Activated B cell treated with CpG ODN at 0.5 μM for 24 hours (primary cell): ENCODE results near the gene TRIM26. TPM values are rescaled to one million over a fixed set of nuclear protein-coding genes. Genes with fewer than 3 reads are reported as not detected.

Source experiments
- ATAC-seq: fragments of 200-7000 bp; cut with Tn5 transposase; one replicate; pipeline ENCODE4 v1.10.0; 2021; ENCODE audit warnings: low read depth, mild to moderate bottlenecking, moderate library complexity
- CTCF ChIA-PET: fragments of 350-600 bp; sonication (Branson Sonifier 250); formaldehyde crosslinking; loops from one replicate; lab custom pipeline; 2021; ENCODE audit warnings: antibody characterized with exemption; lab: Charles Lee
- POLR2A ChIA-PET: fragments of 350-600 bp; sonication (Branson Sonifier 250); formaldehyde crosslinking; loops from one replicate; lab custom pipeline; 2021; ENCODE audit warnings: antibody characterized with exemption; lab: Charles Lee
- DNase-seq: peaks from one replicate; pipeline ENCODE4 v3.0.0; 2022
- H3K27ac Mint-ChIP-seq: one replicate; pipeline ENCODE4 v1.8.0; 2020; ENCODE audit warnings: mixed read lengths
- H3K27me3 Mint-ChIP-seq: one replicate; pipeline ENCODE4 v1.8.0; 2021; ENCODE audit warnings: mixed read lengths
- H3K36me3 Mint-ChIP-seq: one replicate; pipeline ENCODE4 v1.8.0; 2021; ENCODE audit warnings: low read depth, mixed read lengths
- H3K4me1 Mint-ChIP-seq: one replicate; pipeline ENCODE4 v1.8.0; 2021; ENCODE audit warnings: mixed read lengths
- H3K4me3 Mint-ChIP-seq: one replicate; pipeline ENCODE4 v1.8.0; 2020; ENCODE audit warnings: mild to moderate bottlenecking, mixed read lengths
- H3K9me3 Mint-ChIP-seq: one replicate; pipeline ENCODE4 v1.8.0; 2020; ENCODE audit warnings: mixed read lengths
- CTCF ChIP-seq: fragments of 200-600 bp; IDR thresholded peaks from one replicate; pipeline ENCODE4 v1.8.0; 2022; ENCODE audit warnings: antibody characterized with exemption, mild to moderate bottlenecking
- intact Hi-C: fragments of 100-400 bp; cut with micrococcal nuclease; formaldehyde crosslinking; loops from one replicate; pipeline ENCODE4 v1.15.1; 2024
- total RNA-seq: library from RNA; stranded (reverse); gene quantifications from 2 replicates; pipeline ENCODE4 v1.2.3, GENCODE V29; 2022

TRIM26 gene
- total RNA-seq, 1 donor from 2014 or later: 75.7 TPM

GRCh38 chr6:30202366-30202765, 10.8 kb downstream of the TRIM26 start:
- POLR2A ChIA-PET: interaction anchor here (3.4 kb wide), 1 partner anchor 11 kb away, joined by 13 read pairs; the partner anchor contains the start of gene TRIM26
- peaks cover 60% of the 10 kb centered on the region for H3K4me1 Mint-ChIP-seq
- no peaks in the 10 kb centered on the region for H3K9me3 Mint-ChIP-seq
- TF ChIP-seq CTCF: no peak
- H3K4me3 Mint-ChIP-seq: no peak overlapping the region
- no peak for DNase-seq
- no peaks in the 10 kb centered on the region for H3K27me3 Mint-ChIP-seq
- H3K36me3 Mint-ChIP-seq: peaks cover 54% of the 10 kb centered on the region
- no peak overlapping the region for H3K27ac Mint-ChIP-seq
- no peak for ATAC-seq
- CTCF ChIA-PET: no interaction called here
- intact Hi-C loops: no loop called here

GRCh38 chr6:30200551-30201281, 12.5 kb downstream of the TRIM26 start:
- no peaks in the 10 kb centered on the region for H3K27me3 Mint-ChIP-seq
- intact Hi-C loops: loop anchor here (1.0 to 2.0 kb wide), 2 partner anchors 13 to 58 kb away; partner anchors contain the start of gene TRIM26
- ChIA-PET POLR2A (interaction anchor here (3.4 kb wide), 1 partner anchor 13 kb away, joined by 13 read pairs; the partner anchor contains the start of gene TRIM26), CTCF (no interaction called here)
- H3K36me3 Mint-ChIP-seq: peaks cover 61% of the 10 kb centered on the region
- TF ChIP-seq CTCF: no peak
- no peak for DNase-seq
- ATAC-seq: peak; percentile 93
- H3K9me3 Mint-ChIP-seq: no peaks in the 10 kb centered on the region
- peak overlapping the region; percentile 48 for H3K4me3 Mint-ChIP-seq
- H3K4me1 Mint-ChIP-seq: peaks cover 44% of the 10 kb centered on the region
- H3K27ac Mint-ChIP-seq: peak overlapping the region; percentile 83

GRCh38 chr6:30198166-30199084, 14.8 kb downstream of the TRIM26 start:
- ChIA-PET CTCF (no interaction called here), POLR2A (interaction anchor here (0.6 kb wide), 1 partner anchor 72 kb away, joined by 3 read pairs; no protein-coding TSS in a partner anchor)
- Mint-ChIP-seq H3K27ac (peak overlapping the region; percentile 50), H3K4me3 (no peak overlapping the region), H3K27me3 (no peaks in the 10 kb centered on the region), H3K9me3 (no peaks in the 10 kb centered on the region), H3K4me1 (peaks cover 30% of the 10 kb centered on the region), H3K36me3 (peaks cover 69% of the 10 kb centered on the region)
- TF ChIP-seq CTCF: no peak
- intact Hi-C loops: no loop called here
- ATAC-seq (no peak), DNase-seq (no peak)

GRCh38 chr6:30196376-30196775, 16.8 kb downstream of the TRIM26 start:
- CTCF ChIA-PET: no interaction called here
- no peak for TF ChIP-seq CTCF
- H3K4me3 Mint-ChIP-seq: no peak overlapping the region
- peaks cover 14% of the 10 kb centered on the region for H3K4me1 Mint-ChIP-seq
- no peaks in the 10 kb centered on the region for H3K27me3 Mint-ChIP-seq
- H3K36me3 Mint-ChIP-seq: peaks cover 77% of the 10 kb centered on the region
- no peaks in the 10 kb centered on the region for H3K9me3 Mint-ChIP-seq
- intact Hi-C loops: no loop called here
- DNase-seq (no peak), ATAC-seq (no peak)
- POLR2A ChIA-PET: no interaction called here
- H3K27ac Mint-ChIP-seq: no peak overlapping the region

GRCh38 chr6:30195951-30196350, 17.3 kb downstream of the TRIM26 start:
- H3K36me3 Mint-ChIP-seq: peaks cover 81% of the 10 kb centered on the region
- POLR2A ChIA-PET: no interaction called here

More at GRCh38 chr6:30195951-30196350, 17.3 kb downstream of the TRIM26 start:
- TF ChIP-seq CTCF: no peak
- Mint-ChIP-seq H3K27ac (peak overlapping the region; percentile 12), H3K9me3 (no peaks in the 10 kb centered on the region), H3K27me3 (no peaks in the 10 kb centered on the region), H3K4me3 (no peak overlapping the region), H3K4me1 (peaks cover 10% of the 10 kb centered on the region)
- DNase-seq: no peak
- intact Hi-C loops: no loop called here
- ATAC-seq: no peak
- CTCF ChIA-PET: no interaction called here
